Upper lobe of left lung (tissue), 6 donors: ENCODE data around the gene LCORL. TPM values are rescaled to one million over a fixed set of nuclear protein-coding genes. Genes with fewer than 3 reads are reported as not detected.

Experiments used
- ATAC-seq, 2 donors: fragments of 200-7000 bp; cut with Tn5 transposase; one replicate each; pipeline ENCODE4 v1.9.1; 2022; ENCODE audit warnings: mild to moderate bottlenecking in 2 of 2, moderate library complexity in 2 of 2; ENCODE audit not compliant: low FRiP score in 2 of 2
- DNase-seq, 2 donors: peaks; one replicate each; pipeline ENCODE4 v3.0.0-alpha.2; 2019 to 2020
- H3K27ac ChIP-seq, 4 donors: fragments of 200-600 bp; sonication (generic); one replicate each; pipeline ENCODE4 v1.5.1; 2016 to 2019
- H3K27me3 ChIP-seq, 4 donors: fragments of 200-600 bp; sonication (generic); one replicate each; pipeline ENCODE4 v1.5.1; 2017 to 2019
- H3K36me3 ChIP-seq, 4 donors: fragments of 200-600 bp; sonication (generic); one replicate each; pipeline ENCODE4 v1.5.1; 2016 to 2019
- H3K4me1 ChIP-seq, 4 donors: fragments of 200-600 bp; sonication (generic); one replicate each; pipeline ENCODE4 v1.5.1; 2018 to 2019
- H3K4me3 ChIP-seq, 4 donors: fragments of 200-600 bp; sonication (generic); one replicate each; pipeline ENCODE4 v1.5.1; 2017 to 2019; ENCODE audit warnings: mild to moderate bottlenecking in 2 of 4, moderate library complexity in 1 of 4
- H3K9me3 ChIP-seq, 4 donors: fragments of 200-600 bp; sonication (generic); one replicate each; pipeline ENCODE4 v1.5.1; 2018 to 2019
- CTCF ChIP-seq, 6 experiments: fragments of 450-650 bp in 4 of 6; fragments of 200-600 bp in 2 of 6; sonication (generic) in 2 of 6; IDR thresholded peaks; one replicate each; pipeline ENCODE4 v1.5.1; 2016 to 2019; ENCODE audit warnings: antibody characterized with exemption in 6 of 6
- EP300 ChIP-seq, 4 donors: sonication (generic); formaldehyde crosslinking; IDR thresholded peaks; one replicate each; pipeline ENCODE4 v1.5.1; 2017; ENCODE audit warnings: antibody characterized with exemption in 4 of 4, control low read depth in 2 of 4
- POLR2A ChIP-seq, 4 donors: fragments of 450-650 bp; IDR thresholded peaks; one replicate each; pipeline ENCODE4 v1.5.1; 2016 to 2017; ENCODE audit warnings: antibody characterized with exemption in 4 of 4, mild to moderate bottlenecking in 2 of 4
- POLR2AphosphoS5 ChIP-seq, 2 donors: sonication (generic); formaldehyde crosslinking; IDR thresholded peaks; one replicate each; pipeline ENCODE4 v1.5.1; 2017; ENCODE audit warnings: antibody characterized with exemption in 2 of 2
- WGBS, 2 donors: methylation state at CpG; one replicate each; pipeline ENCODE4 v1.1.5; 2017 to 2018; 5-methylcytosine and 5-hydroxymethylcytosine counted together
- total RNA-seq, 6 donors: library from RNA; depleted of rRNA in 4 of 6; stranded (reverse); fragments of >200 nt in 4 of 6; gene quantifications; one replicate each; pipeline versions ENCODE4 v1.1.0 to v1.2.1, GENCODE V29; 2016 to 2021
- donor health status: DM: no; HTN: no; CAD: no; lungs with moderate emphysema.
- donor health status: DM: no; HTN: yes; CAD: no; lungs with severe emphysema.

Gene LCORL
- total RNA-seq, 6 donors from 2014 or later: 12.5 to 33.5 (median 19.6) TPM

- WGBS, 2 donors: 89 to 94% methylated on average over 2 of the region's 2 CpGs
- no peak for TF ChIP-seq POLR2AphosphoS5 (IDR thresholded peaks at IDR 0.05)
- H3K4me1 ChIP-seq: no peaks in the 10 kb centered on the region
- H3K27me3 ChIP-seq: no peaks in the 10 kb centered on the region
- H3K4me3 ChIP-seq: no peak overlapping the region
- H3K9me3 ChIP-seq: no peaks in the 10 kb centered on the region
- no peak overlapping the region for H3K27ac ChIP-seq
- ATAC-seq (no peak), DNase-seq (no peak)
- H3K36me3 ChIP-seq: peaks cover 0 to 6% (median 0%) of the 10 kb centered on the region in 4 donors
Observed at GRCh38 chr4:17962171-17962570, 59.4 kb downstream of the LCORL start.

- TF ChIP-seq CTCF (IDR thresholded peaks at IDR 0.05): no peak
- TF ChIP-seq POLR2A (IDR thresholded peaks at IDR 0.05): no peak
- Histone ChIP-seq H3K9me3 (no peaks in the 10 kb centered on the region), H3K36me3 (peaks cover 0 to 13% (median 0%) of the 10 kb centered on the region in 4 donors), H3K27ac (no peak overlapping the region), H3K4me3 (no peak overlapping the region), H3K4me1 (no peaks in the 10 kb centered on the region), H3K27me3 (no peaks in the 10 kb centered on the region)
- no peak for DNase-seq
- ATAC-seq: no peak
Observed at GRCh38 chr4:17961249-17961648, 60.3 kb downstream of the LCORL start.

- Histone ChIP-seq H3K4me3 (no peak overlapping the region), H3K4me1 (no peaks in the 10 kb centered on the region), H3K9me3 (no peaks in the 10 kb centered on the region), H3K36me3 (peaks cover 0 to 17% (median 0%) of the 10 kb centered on the region in 4 donors), H3K27ac (no peak overlapping the region), H3K27me3 (no peaks in the 10 kb centered on the region)
- no peak for DNase-seq
- WGBS, 2 donors: 90 to 92% methylated on average over 3 of the region's 3 CpGs
- no peak for ATAC-seq
- TF ChIP-seq POLR2AphosphoS5 (IDR thresholded peaks at IDR 0.05) (no peak), CTCF (IDR thresholded peaks at IDR 0.05) (no peak), POLR2A (IDR thresholded peaks at IDR 0.05) (no peak), EP300 (IDR thresholded peaks at IDR 0.05) (no peak)
Observed at GRCh38 chr4:17958181-17958580, 63.4 kb downstream of the LCORL start.

GRCh38 chr4:17957688-17958087 is 63.9 kb downstream of the LCORL start:
- Histone ChIP-seq H3K4me3 (no peak overlapping the region), H3K4me1 (no peaks in the 10 kb centered on the region), H3K36me3 (peaks cover 0 to 19% (median 0%) of the 10 kb centered on the region in 4 donors), H3K27me3 (no peaks in the 10 kb centered on the region), H3K9me3 (no peaks in the 10 kb centered on the region), H3K27ac (no peak overlapping the region)
- DNase-seq: no peak
- ATAC-seq: no peak
- 83 to 100% methylated on average over 1 of the region's 1 CpG for WGBS, 2 donors
- no peak for TF ChIP-seq POLR2A (IDR thresholded peaks at IDR 0.05)
- TF ChIP-seq POLR2AphosphoS5 (IDR thresholded peaks at IDR 0.05): no peak
- TF ChIP-seq CTCF (IDR thresholded peaks at IDR 0.05): no peak
- TF ChIP-seq EP300 (IDR thresholded peaks at IDR 0.05): no peak

GRCh38 chr4:17956245-17956644 is 65.3 kb downstream of the LCORL start:
- H3K4me1 ChIP-seq: no peaks in the 10 kb centered on the region
- no peak for DNase-seq
- H3K27ac ChIP-seq: no peak overlapping the region
- no peak overlapping the region for H3K4me3 ChIP-seq
- H3K36me3 ChIP-seq: peaks cover 0 to 16% (median 0%) of the 10 kb centered on the region in 4 donors
- H3K27me3 ChIP-seq: no peaks in the 10 kb centered on the region
- 95 to 97% methylated on average over 4 of the region's 4 CpGs for WGBS, 2 donors
- H3K9me3 ChIP-seq: no peaks in the 10 kb centered on the region
- no peak for ATAC-seq
- TF ChIP-seq POLR2A (IDR thresholded peaks at IDR 0.05) (no peak), EP300 (IDR thresholded peaks at IDR 0.05) (no peak), CTCF (IDR thresholded peaks at IDR 0.05) (no peak), POLR2AphosphoS5 (IDR thresholded peaks at IDR 0.05) (no peak)
